ENCODE results near the gene ADORA3. TPM values are rescaled to one million over a fixed set of nuclear protein-coding genes. Genes with fewer than 3 reads are reported as not detected.

The ADORA3 gene
- total RNA-seq, 1 donor from 2014 or later: 3.6 TPM

DNA sequence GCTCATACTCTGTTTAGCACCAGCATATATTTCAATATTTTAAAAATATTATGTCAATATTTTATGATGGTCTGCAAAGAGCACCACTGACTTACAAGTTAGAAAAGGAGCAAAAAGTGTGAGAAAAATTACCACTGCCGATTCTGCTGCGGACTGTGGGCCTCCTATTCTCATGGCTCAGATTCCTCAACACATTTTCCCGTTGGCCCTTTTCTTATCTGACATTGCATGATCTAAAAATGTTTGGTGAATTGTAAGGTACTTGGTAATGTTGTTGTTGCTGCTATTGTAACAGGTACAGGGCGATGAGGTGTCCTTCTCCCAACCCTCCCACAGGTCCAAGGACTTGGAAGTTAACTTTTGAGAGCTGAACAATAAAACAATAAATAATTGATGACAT, 28.9 kb downstream of the ADORA3 start:
- DNase-seq: no peak

DNA sequence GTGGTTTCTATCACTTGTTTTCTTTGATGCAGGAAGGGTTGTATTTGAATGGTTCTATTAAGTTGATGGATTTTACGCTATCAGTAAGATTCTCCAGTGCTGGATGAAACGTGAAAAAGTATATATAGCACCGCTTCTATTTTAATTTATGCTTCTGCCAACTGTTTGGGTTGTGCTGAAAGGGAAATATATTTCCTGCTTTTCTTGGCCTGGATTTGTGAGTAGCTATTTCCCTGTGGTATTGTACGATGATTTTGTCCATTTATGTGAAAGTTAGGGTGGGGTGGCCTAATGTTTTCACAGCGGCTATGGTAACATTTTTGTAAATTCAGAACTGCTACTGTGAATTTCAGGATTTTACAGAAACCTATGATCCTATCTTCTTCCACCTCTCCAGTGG, 29.3 kb downstream of the ADORA3 start:
- DNase-seq: no peak

GRCh38 chr1:111471538-111471937, 31.9 kb downstream of the ADORA3 start:
- DNase-seq: no peak

DNA sequence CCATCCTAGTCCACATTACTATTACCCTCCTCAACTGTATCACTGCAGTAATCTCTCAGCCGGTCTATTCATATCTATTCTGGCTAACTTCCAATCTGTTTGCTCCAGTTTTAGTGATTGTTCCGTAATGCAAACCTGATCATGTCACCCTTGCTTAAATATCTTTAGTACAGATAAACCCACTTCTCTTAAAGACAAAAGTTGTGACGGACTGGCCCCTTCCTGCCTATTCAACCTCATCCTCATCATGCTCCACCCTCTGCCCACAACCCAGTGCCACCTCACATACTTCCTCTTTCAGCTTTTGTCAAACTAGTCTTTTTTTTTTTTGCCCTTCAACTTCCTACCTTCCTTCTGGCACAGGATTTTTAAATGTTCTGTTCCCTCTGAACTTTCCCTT, 32.4 kb downstream of the ADORA3 start:
- DNase-seq: no peak

DNA sequence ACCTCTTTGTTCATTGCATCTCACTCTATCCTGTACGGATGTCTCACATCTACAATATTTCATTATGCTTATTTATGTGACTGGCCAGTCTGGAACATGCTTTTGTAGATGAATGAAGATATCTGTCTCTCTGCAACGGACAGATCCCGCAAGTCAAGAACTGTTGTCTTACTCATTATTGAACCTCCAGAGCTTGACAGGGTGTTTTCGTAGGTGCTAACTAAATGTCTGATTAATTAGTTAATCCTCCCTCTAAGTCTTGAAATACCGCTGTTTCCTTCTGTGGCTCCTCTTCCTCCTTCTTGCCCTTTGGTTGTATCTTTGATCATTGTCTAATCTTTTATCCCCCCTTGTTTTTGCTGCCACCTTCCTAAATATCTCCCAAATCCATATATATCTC, 32.8 kb downstream of the ADORA3 start:
- no peak for DNase-seq

GRCh38 chr1:111469539-111469938, 33.9 kb downstream of the ADORA3 start:
- DNase-seq: no peak

DNA sequence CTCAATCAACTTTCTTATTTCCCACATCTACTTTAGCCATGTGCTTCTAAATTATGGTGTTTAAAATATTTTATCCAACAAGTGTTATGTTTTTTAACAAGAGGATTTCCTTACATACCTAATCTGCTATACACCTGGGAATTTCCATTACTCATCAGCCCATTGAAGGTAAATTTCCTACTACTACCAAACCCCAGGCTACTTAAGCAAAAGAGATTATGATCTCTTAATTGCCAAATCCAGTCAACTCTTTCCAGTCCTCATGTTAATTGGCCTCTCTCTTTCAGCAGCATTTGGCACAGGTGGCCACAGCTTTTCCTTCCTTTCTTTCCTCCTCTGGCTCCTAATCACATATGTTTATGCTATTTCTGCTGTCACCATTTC, 34.7 kb downstream of the ADORA3 start:
- DNase-seq: no peak

- DNase-seq: no peak
Measured at GRCh38 chr1:111467865-111468716, 35.3 kb downstream of the ADORA3 start.

DNA sequence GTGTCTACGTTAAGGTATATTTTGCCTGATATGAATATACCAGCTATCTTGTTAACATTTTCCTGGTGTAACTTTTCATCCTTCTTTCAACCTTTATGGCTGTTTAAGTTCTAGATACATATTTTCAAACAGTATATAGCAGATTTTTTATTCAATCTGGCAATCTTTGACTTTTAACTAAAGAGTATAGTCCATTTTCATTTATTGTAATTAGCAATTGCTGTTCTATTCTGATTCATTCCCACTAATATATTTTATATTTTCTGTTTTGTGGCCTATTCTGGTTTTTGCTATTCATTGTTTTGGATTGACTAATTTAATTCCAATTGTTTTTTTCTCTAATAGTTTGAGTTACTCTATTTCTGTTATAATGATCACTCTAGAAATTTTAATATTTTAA, 37.0 kb downstream of the ADORA3 start:
- no peak for DNase-seq

DNA sequence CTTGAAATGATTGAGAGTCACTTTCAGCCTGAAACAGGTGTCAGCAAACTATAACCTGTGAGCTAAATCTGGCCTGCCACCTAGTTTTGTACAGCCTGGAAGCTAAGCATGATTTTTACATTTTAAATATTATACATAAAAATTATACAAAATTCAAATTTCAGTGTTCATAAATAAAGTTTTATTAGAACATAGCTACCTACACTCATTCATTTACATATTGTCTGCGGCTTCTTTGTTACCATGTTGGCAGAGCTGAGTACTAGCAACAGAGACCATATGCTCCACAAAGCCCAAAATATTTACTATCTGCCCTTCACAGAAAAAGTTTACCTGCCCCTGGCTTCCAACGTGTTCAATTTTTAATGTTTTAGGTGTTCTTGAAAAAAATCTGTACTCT, 37.7 kb downstream of the ADORA3 start:
- DNase-seq: no peak

GRCh38 chr1:111463029-111463683, 40.3 kb downstream of the ADORA3 start:
- DNase-seq: no peak

GRCh38 chr1:111462370-111463028, 40.9 kb downstream of the ADORA3 start:
- no peak for DNase-seq

- no peak for DNase-seq
Measured at GRCh38 chr1:111461765-111462164, 41.7 kb downstream of the ADORA3 start.

GRCh38 chr1:111455642-111456031, 47.8 kb downstream of the ADORA3 start:
- DNase-seq: no peak

DNA sequence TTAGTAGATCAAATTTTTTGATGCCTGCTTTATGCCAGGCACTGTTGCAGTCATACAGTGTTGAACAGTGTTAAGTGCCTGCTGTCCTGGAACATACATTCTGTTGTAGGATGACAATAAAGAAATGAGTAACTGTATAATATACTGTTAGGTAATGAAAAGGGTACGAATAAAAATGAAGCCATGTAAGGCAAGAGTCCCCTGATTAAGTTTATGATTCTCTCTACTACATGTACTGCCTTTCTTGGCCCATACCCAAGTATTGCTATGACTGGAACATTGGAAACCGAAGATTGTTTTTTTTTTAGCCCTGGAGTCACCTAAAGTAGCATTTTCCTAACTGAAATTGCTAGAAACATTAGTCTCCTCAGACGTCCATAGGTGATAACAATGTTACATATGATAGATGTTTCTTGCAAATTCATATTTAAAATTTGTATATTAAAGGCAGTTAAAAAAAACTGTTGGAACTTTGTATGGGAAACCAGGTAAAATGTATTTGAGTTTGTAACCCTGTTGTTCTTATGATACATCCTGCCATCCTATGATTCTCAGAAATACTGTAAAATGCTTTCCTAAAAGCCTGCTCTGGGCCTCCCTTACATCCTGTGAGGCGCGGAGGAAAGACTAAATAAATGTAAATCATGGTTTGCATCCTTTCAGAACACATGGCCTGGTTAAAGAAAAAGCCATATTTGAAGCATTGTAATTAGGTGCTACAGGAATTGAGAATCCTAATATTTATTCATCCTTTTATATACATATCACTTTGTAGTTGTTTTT, 48.4 kb downstream of the ADORA3 start:
- no peak for DNase-seq

DNA sequence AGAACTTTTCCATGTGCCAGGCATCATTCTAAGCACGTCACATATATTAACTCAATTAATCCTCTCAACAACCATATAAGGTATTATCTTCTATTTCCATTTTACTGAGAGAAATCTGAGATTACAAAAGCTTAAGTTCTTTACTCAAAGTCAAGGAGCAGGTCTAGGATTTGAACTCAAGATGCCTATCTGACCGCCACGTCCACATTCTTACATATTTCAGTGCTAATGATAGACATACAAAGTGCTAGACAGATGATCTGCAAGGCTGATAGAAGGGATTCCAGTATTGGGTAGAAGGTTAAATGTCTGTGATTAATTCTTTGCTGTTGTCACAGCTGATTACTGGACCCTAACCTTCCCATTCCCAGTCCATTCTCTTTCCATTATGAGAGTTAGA, 49.7 kb downstream of the ADORA3 start:
- no peak for DNase-seq

DNA sequence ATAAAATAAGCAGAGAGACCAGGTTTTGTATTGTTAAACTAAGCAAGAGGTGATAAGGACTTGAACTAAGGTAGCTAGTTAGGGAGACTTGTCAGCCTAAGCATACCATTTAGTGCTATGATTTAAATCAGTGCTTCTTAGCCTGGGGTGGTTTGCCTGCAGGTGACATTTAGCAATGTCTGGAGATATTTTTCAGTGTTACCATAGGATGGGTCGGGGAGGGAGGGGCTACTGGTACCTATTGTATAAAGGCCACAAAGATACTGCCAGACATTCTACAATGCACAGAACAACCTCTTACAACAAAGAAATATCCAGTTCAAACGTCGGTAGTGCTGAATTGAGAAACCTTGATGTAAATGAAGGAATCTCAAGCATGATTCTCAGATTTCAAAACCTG, 50.9 kb downstream of the ADORA3 start:
- no peak for DNase-seq

- no peak for DNase-seq
Measured at GRCh38 chr1:111450185-111450584, 53.2 kb downstream of the ADORA3 start.

GRCh38 chr1:111449703-111450017, 53.8 kb downstream of the ADORA3 start:
- DNase-seq: no peak

Data from occipital lobe (tissue), 2 donors.